Activated CD4-positive, alpha-beta T cell treated with anti-CD3 and anti-CD28 coated beads, Interleukin-2, amount 10 ng/mL, durations not matched to agents 24 days and 14 days (primary cell): ENCODE results near the gene PDXK. TPM values are rescaled to one million over a fixed set of nuclear protein-coding genes. Genes with fewer than 3 reads are reported as not detected.

Experiments
- DNase-seq: peaks from one replicate; pipeline ENCODE4 v3.0.0; 2022
- H3K27ac Mint-ChIP-seq: one replicate; pipeline ENCODE4 v1.8.0; 2022; ENCODE audit warnings: mild to moderate bottlenecking, mixed read lengths
- H3K27me3 Mint-ChIP-seq: one replicate; pipeline ENCODE4 v1.8.0; 2022; ENCODE audit warnings: mixed read lengths
- H3K36me3 Mint-ChIP-seq: one replicate; pipeline ENCODE4 v1.8.0; 2022; ENCODE audit warnings: low read depth, mild to moderate bottlenecking, mixed read lengths
- H3K4me1 Mint-ChIP-seq: one replicate; pipeline ENCODE4 v1.8.0; 2021; ENCODE audit warnings: mixed read lengths
- H3K4me3 Mint-ChIP-seq: one replicate; pipeline ENCODE4 v1.8.0; 2022; ENCODE audit warnings: mild to moderate bottlenecking, moderate library complexity, mixed read lengths
- H3K9me3 Mint-ChIP-seq: one replicate; pipeline ENCODE4 v1.8.0; 2021; ENCODE audit warnings: mixed read lengths
- intact Hi-C: fragments of 100-400 bp; cut with micrococcal nuclease; formaldehyde crosslinking; loops from one replicate; pipeline ENCODE4 v1.15.1; 2023
- total RNA-seq: library from RNA; stranded (reverse); gene quantifications from 2 replicates; pipeline ENCODE4 v1.2.3, GENCODE V29; 2022

PDXK gene
- total RNA-seq, 1 donor from 2014 or later, result 152 TPM

DNA sequence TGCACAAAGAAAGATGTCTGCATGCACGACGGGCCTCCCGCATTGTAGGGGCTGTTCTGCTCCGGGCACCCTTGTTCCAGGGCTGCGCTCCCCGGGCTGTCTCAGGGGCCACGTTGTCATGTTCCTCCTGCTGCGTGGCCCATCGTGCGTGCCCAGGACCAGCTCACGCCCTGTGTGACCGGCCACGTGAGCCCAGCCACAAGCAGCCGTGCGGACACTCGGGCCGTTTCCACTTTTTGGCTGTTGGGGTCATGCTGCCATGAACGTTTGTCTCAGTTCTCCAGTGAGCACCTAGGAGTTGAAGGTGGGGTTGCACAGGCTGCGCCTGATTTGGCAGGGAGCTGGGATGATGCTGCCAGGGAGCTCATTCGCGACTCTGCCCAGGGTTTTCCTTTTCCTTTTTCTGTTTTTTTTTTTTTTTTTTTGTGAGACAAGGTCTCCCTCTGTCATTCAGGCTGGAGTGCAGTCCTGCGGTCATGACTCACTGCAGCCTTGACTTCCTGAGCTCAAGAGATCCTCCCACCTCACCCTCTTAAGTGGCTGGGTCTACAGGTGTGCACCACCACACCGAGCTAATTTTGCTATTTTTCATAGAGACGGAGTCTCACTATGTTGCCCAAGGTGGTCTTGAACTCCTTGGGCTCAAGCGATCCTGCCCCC is 17.4 kb downstream of the PDXK start:
- H3K4me1 Mint-ChIP-seq, result peaks cover 31% of the 10 kb centered on the region
- intact Hi-C loops, result no loop called here
- peaks cover 23% of the 10 kb centered on the region for H3K36me3 Mint-ChIP-seq
- no peaks in the 10 kb centered on the region for H3K9me3 Mint-ChIP-seq
- DNase-seq, result no peak
- no peak overlapping the region for H3K4me3 Mint-ChIP-seq
- H3K27me3 Mint-ChIP-seq, result no peaks in the 10 kb centered on the region
- H3K27ac Mint-ChIP-seq, result peak overlapping the region; percentile 43

- Mint-ChIP-seq H3K27me3 (no peaks in the 10 kb centered on the region), H3K27ac (no peak overlapping the region), H3K36me3 (peaks cover 18% of the 10 kb centered on the region), H3K9me3 (no peaks in the 10 kb centered on the region), H3K4me1 (peaks cover 24% of the 10 kb centered on the region), H3K4me3 (no peak overlapping the region)
- DNase-seq, result no peak
- intact Hi-C loops, result no loop called here
Observed at GRCh38 chr21:43737158-43737950, 18.4 kb downstream of the PDXK start.

- Mint-ChIP-seq H3K9me3 (no peaks in the 10 kb centered on the region), H3K4me1 (peaks cover 12% of the 10 kb centered on the region), H3K27ac (no peak overlapping the region), H3K36me3 (peaks cover 20% of the 10 kb centered on the region), H3K27me3 (no peaks in the 10 kb centered on the region), H3K4me3 (no peak overlapping the region)
- intact Hi-C loops, result no loop called here
- no peak for DNase-seq
Observed at GRCh38 chr21:43739621-43740435, 20.9 kb downstream of the PDXK start.

DNA sequence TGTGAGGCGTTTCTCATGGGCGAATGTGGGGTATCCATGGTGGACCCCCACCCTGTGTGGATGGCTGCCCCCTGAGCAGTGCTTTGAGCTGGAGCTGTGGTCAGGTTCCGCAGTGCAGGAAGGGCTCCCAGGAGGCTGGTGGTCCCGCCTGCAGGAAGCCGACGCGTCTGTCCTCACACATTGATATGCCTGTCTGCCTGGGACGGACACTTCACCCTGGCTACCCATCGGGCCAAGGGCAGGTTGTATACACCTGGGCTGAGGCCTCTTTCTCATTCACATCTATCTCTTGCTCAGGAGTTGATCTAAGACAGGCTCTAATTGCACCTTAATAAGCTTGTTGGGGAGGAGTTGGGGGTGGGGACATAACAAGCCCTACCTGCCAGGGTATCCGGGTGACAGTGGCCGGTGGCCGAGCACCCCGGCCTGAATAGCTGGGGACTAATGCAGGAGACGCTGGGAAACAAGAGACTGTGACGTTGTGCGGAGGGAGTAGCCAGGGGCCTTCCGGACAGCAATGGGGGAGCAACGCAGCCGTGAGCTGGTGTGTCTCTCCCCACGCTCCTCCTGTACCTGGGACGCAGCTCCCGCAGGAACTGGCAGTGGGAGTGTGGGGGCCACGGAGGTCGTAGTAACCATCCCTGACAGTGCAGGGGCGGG is 21.7 kb downstream of the PDXK start:
- no peaks in the 10 kb centered on the region for H3K9me3 Mint-ChIP-seq
- H3K27me3 Mint-ChIP-seq, result no peaks in the 10 kb centered on the region
- DNase-seq, result no peak
- peaks cover 23% of the 10 kb centered on the region for H3K36me3 Mint-ChIP-seq
- H3K4me3 Mint-ChIP-seq, result no peak overlapping the region
- peak overlapping the region; percentile 37 for H3K27ac Mint-ChIP-seq
- intact Hi-C loops, result no loop called here
- H3K4me1 Mint-ChIP-seq, result peaks cover 11% of the 10 kb centered on the region

GRCh38 chr21:43741423-43742096 is 22.6 kb downstream of the PDXK start:
- no peak overlapping the region for H3K4me3 Mint-ChIP-seq
- H3K9me3 Mint-ChIP-seq, result no peaks in the 10 kb centered on the region
- peaks cover 6% of the 10 kb centered on the region for H3K4me1 Mint-ChIP-seq
- intact Hi-C loops, result no loop called here
- no peak overlapping the region for H3K27ac Mint-ChIP-seq
- peaks cover 21% of the 10 kb centered on the region for H3K36me3 Mint-ChIP-seq
- DNase-seq, result no peak
- H3K27me3 Mint-ChIP-seq, result no peaks in the 10 kb centered on the region

GRCh38 chr21:43743947-43744346 is 25.0 kb downstream of the PDXK start:
- Mint-ChIP-seq H3K4me1 (peaks cover 6% of the 10 kb centered on the region), H3K4me3 (no peak overlapping the region), H3K27me3 (no peaks in the 10 kb centered on the region), H3K36me3 (peaks cover 25% of the 10 kb centered on the region), H3K27ac (peak overlapping the region; percentile 48), H3K9me3 (no peaks in the 10 kb centered on the region)
- intact Hi-C loops, result no loop called here
- DNase-seq, result no peak

DNA sequence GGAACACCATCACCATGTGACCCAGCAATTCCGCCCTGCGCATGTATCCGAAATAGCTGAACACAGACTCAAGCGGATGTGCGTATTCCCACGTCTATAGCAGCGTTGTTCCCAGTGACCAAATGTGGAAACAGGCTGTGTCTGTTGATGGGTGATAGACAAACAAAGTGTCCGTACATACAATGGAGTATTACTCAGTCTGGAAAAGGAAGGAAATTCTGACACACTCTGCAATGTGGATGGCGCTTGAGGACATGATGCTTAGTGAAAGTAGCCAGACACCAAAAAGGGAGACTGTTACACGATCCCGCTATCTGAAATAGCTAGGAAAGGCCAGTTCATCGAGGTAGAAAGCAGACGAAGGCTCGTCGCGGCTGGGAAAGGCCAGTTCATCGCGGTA is 25.8 kb downstream of the PDXK start:
- Mint-ChIP-seq H3K4me3 (no peak overlapping the region), H3K9me3 (no peaks in the 10 kb centered on the region), H3K27ac (no peak overlapping the region), H3K4me1 (peaks cover 5% of the 10 kb centered on the region), H3K27me3 (no peaks in the 10 kb centered on the region), H3K36me3 (peaks cover 28% of the 10 kb centered on the region)
- DNase-seq, result no peak
- intact Hi-C loops, result no loop called here

- no peak overlapping the region for H3K27ac Mint-ChIP-seq
- no peaks in the 10 kb centered on the region for H3K27me3 Mint-ChIP-seq
- no peaks in the 10 kb centered on the region for H3K9me3 Mint-ChIP-seq
- intact Hi-C loops, result no loop called here
- H3K4me3 Mint-ChIP-seq, result no peak overlapping the region
- peaks cover 33% of the 10 kb centered on the region for H3K36me3 Mint-ChIP-seq
- H3K4me1 Mint-ChIP-seq, result peaks cover 2% of the 10 kb centered on the region
- no peak for DNase-seq
Observed at GRCh38 chr21:43745772-43746517, 27.0 kb downstream of the PDXK start.

GRCh38 chr21:43748622-43749021 is 29.7 kb downstream of the PDXK start:
- intact Hi-C loops, result no loop called here

DNA sequence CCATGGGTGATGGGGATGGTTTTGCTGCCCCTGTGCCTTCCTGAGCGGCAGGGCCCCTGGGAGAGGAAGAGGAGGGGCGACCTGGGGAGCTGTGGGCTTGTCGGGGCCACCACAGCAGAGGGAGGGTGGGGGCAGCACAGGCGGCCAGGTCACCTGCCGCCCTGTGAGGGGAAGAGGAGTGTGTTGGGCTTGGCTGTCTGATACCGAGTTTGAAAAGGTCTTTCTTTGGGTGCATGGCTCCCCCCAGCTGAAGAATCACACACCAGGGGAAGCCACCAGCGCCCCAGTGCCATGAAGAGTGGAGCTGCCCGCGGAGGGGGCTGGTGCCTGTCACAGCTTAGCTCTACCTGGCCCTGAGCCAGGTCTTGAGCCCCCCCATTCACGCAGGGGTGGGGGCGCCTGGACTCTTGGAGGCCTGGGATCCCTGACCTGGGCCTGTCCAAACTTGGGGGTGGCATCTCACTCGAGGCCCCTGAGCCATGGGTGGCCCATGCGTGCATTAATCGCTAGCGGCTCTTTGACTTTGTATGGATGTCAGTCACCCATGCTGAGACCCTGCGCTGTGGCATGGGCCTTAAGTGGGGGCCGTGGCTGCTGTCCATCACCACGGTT is 30.8 kb downstream of the PDXK start:
- no peak for DNase-seq
- no peaks in the 10 kb centered on the region for H3K9me3 Mint-ChIP-seq
- no peak overlapping the region for H3K27ac Mint-ChIP-seq
- no peaks in the 10 kb centered on the region for H3K27me3 Mint-ChIP-seq
- intact Hi-C loops, result no loop called here
- H3K36me3 Mint-ChIP-seq, result peaks cover 46% of the 10 kb centered on the region
- no peak overlapping the region for H3K4me3 Mint-ChIP-seq
- H3K4me1 Mint-ChIP-seq, result peaks cover 2% of the 10 kb centered on the region

More at GRCh38 chr21:43748622-43749021, 29.7 kb downstream of the PDXK start:
- Mint-ChIP-seq H3K4me3 (no peak overlapping the region), H3K36me3 (peaks cover 43% of the 10 kb centered on the region), H3K27ac (no peak overlapping the region), H3K27me3 (no peaks in the 10 kb centered on the region), H3K4me1 (peaks cover 2% of the 10 kb centered on the region), H3K9me3 (no peaks in the 10 kb centered on the region)
- DNase-seq, result no peak

- H3K9me3 Mint-ChIP-seq, result no peaks in the 10 kb centered on the region
- no peak overlapping the region for H3K4me3 Mint-ChIP-seq
- H3K36me3 Mint-ChIP-seq, result peaks cover 44% of the 10 kb centered on the region
- DNase-seq, result no peak
- H3K4me1 Mint-ChIP-seq, result no peaks in the 10 kb centered on the region
- intact Hi-C loops, result no loop called here
- no peaks in the 10 kb centered on the region for H3K27me3 Mint-ChIP-seq
- H3K27ac Mint-ChIP-seq, result no peak overlapping the region
Observed at GRCh38 chr21:43750339-43751033, 31.6 kb downstream of the PDXK start.

- no peak for DNase-seq
- Mint-ChIP-seq H3K27ac (no peak overlapping the region), H3K9me3 (no peaks in the 10 kb centered on the region), H3K36me3 (peaks cover 46% of the 10 kb centered on the region), H3K4me3 (no peak overlapping the region), H3K27me3 (no peaks in the 10 kb centered on the region), H3K4me1 (no peaks in the 10 kb centered on the region)
- intact Hi-C loops, result no loop called here
Observed at GRCh38 chr21:43751955-43752591, 33.1 kb downstream of the PDXK start.
